Superior temporal gyrus (tissue), 1 donor: Measurements from ENCODE around the gene IDH3G.

Source experiments
- DNase-seq: peaks from one replicate; pipeline ENCODE4 v3.0.0-alpha.2; 2016; ENCODE audit errors: extremely low spot score

IDH3G gene

DNA sequence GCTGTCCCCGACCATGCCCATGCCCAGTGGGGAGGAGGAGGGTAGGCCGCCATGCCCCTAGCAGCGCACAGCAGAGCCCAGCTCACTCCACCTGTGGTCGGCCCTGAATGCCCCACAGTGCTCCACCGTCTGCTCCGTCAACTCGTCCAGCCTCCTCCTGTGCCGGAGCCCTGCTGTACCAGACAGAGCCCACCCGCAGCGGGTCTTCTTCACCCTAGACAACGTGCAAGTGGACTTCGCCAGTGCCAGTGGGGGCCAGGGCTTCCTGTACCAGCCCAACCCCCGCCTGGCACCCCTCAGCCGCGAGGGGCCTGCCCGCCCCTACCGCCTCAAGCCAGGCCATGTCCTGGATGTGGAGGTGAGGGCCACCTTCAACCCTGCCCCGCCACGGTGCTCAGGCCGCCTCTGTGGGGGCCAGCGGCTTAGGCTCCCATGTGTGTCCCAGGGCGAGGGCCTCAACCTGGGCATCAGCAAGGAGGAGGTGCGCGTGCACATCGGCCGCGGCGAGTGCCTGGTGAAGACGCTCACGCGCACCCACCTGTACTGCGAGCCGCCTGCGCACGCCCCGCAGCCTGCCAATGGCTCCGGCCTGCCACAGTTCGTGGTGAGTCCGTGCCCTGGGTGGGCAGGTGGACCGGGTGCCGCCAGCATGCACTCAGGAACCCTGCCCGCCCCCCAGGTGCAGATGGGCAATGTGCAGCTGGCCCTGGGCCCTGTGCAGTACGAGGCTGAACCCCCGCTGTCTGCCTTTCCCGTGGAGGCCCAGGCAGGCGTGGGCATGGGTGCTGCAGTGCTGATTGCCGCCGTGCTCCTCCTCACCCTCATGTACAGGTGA lies 20.2 kb downstream of the IDH3G start:
- DNase-seq: no peak

DNA sequence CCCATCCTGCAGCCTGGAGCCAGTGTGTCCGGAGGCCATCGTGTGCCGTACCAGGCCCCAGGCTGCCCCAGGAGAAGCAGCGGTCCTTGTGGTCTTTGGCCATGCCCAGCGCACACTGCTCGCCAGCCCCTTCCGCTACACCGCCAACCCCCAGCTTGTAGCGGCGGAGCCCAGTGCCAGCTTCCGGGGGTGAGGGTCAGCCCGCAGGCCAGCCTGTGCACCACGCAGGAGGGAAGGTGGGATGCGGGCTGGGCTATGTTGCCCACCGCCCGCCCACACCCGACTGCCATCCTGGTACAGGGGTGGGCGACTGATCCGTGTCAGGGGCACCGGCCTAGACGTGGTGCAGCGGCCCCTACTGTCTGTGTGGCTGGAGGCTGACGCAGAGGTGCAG lies 21.0 kb downstream of the IDH3G start:
- DNase-seq: no peak

DNA sequence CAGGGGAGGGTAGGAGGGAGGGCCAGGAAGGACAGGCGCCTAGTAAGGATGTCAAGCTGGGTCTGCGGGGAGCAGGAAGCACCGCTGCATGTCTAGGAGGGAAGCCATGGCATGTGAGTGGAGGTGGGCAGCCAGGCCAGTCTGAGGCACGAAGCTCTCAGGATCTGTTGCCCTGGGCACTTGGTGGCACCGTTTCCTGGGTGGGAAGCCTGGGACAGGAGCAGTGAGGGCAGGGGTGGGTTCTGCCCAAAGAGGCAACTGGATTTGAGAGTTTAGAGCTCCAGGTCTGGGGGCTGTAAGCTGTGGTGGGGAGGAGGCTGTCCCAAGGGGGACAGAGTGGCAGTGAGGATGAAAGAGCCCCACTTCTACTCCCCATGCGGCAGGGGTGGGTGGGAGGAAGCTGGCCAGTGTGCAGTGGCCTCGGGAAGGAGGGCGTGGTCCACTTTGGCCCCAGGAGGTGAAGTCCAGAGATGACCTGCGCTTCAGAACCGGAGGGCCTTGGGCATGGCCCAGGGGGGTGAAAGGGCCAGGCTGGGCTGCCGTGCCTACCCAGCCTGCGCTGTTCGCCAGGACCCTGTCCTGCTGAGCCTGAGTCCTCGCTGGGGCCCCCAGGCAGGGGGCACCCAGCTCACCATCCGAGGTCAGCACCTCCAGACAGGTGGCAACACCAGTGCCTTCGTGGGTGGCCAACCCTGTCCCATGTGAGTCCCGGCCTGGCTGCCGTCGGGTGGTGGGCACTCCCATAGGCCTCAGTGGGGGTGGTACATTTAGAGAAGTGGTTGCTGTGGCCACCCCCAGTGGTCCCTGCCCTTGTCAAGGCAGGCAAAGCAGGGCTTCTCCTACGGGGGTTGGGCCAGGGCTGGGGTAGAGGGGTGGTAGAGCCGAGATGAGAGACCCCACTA lies 21.6 kb downstream of the IDH3G start:
- DNase-seq: no peak

DNA sequence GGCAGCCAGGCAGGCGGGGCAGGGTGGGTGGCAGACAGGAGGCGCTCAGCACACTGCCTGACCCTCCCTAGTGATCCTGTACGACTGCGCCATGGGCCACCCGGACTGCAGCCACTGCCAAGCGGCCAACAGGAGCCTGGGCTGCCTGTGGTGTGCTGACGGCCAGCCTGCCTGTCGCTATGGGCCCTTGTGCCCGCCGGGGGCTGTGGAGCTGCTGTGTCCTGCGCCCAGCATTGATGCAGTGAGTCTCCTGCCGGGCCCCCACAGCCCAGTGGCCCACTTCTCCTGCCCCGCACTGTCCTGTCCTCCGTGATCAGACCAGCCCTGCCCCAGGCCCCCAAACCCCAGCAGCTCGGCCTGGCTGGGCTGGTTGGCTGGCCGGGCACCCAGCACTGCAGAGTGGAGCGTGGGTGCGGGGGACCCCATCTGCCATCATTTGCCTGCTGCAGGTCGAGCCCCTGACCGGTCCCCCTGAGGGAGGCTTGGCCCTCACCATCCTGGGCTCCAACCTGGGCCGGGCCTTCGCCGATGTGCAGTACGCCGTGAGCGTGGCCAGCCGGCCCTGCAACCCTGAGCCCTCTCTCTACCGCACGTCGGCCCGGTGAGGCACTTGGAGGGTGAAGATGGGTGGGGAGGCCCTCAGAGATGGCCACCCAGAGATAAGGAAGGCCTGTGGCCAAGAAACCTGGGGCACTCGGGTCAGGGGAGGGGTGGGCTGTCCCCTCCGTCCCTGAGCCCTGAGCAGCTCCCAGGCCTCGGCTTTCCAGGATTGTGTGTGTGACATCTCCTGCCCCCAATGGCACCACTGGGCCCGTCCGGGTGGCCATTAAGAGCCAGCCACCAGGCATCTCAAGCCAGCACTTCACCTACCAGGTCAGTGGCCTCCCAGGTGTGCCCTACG lies 22.5 kb downstream of the IDH3G start:
- no peak for DNase-seq

DNA sequence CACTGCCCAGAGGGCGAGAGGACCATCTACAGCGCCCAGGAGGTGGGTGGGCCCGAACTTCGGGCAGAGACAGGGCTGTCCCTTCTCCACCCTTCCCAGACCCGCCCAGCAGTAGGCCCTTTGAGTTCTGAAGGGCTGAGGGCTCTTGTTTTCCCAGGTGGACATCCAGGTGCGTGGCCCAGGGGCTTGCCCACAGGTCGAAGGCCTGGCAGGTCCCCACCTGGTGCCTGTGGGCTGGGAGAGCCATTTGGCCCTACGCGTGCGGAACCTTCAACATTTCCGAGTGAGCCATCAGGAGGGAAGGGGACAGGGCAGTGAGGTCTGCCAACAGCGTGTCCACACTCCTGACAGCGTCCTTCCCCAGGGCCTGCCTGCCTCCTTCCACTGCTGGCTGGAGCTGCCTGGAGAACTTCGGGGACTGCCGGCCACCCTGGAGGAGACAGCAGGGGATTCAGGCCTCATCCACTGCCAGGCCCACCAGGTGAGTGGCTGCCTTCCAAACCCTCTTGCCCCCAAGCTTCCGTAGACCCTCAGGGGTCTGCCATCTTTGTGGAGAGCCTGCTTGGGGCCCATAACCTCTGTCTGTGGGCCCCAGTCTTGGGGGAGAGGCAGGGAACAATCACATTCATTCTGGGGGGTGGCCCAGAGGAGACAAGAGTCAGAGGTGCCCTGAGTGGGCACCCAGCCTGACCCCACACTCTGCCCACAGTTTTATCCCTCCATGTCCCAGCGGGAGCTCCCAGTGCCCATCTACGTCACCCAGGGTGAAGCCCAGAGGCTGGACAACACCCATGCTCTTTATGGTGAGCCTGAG lies 23.4 kb downstream of the IDH3G start:
- DNase-seq: no peak

DNA sequence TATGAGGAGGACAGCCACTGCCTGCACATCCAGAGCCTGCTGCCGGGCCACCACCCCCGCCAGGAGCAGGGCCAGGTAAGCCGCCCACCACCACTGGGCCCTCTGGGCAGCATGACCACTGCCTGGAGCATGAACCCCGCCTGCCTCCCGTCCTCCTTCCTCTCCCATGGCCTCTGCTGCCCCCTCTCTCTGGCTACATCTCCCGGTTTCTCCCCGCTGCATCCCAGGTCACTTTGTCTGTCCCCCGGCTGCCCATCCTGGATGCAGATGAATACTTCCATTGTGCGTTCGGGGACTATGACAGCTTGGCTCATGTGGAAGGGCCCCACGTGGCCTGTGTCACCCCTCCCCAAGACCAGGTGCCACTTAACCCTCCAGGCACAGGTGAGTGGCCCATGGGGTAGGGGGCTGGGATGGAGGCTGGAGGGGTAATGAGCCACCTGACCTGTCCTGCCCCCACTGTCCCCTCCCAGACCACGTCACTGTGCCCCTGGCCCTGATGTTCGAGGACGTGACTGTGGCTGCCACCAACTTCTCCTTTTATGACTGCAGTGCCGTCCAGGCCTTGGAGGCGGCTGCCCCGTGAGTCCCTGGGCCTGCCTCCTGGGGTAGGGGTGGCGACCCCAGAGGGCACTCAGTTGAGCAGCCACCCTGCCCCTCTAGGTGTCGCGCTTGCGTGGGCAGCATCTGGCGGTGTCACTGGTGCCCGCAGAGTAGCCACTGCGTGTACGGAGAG lies 24.1 kb downstream of the IDH3G start:
- DNase-seq: no peak

DNA sequence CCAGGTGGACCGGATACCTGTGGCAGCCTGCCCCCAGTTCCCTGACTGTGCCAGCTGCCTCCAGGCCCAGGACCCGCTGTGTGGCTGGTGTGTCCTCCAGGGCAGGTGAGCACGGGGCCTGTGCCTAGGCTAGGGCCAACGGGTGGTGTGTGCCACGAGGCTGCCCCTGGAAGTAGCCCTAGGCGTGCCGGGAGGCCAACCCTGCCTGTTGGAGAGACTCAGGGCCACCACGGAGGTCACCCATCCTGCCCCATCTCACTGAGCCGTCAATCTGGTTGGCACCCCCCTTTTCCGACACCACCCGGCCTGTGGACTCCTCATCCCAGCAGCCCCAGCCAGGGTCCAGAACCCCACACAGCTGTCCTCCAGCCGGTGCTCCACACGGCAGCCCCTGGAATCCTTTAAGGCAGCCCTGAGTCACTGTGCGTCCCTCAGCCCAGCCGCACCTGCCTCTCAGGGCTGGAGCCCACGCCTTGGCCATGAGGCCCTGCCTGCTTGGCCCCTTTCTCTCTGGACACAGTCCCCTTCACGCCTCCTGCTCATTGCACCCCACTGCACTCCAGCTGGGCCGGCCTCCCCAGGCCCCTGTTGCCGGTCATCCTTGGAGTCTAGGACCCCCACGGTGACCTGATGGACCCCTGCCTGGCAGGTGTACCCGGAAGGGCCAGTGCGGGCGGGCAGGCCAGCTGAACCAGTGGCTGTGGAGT lies 24.9 kb downstream of the IDH3G start:
- DNase-seq: no peak

DNA sequence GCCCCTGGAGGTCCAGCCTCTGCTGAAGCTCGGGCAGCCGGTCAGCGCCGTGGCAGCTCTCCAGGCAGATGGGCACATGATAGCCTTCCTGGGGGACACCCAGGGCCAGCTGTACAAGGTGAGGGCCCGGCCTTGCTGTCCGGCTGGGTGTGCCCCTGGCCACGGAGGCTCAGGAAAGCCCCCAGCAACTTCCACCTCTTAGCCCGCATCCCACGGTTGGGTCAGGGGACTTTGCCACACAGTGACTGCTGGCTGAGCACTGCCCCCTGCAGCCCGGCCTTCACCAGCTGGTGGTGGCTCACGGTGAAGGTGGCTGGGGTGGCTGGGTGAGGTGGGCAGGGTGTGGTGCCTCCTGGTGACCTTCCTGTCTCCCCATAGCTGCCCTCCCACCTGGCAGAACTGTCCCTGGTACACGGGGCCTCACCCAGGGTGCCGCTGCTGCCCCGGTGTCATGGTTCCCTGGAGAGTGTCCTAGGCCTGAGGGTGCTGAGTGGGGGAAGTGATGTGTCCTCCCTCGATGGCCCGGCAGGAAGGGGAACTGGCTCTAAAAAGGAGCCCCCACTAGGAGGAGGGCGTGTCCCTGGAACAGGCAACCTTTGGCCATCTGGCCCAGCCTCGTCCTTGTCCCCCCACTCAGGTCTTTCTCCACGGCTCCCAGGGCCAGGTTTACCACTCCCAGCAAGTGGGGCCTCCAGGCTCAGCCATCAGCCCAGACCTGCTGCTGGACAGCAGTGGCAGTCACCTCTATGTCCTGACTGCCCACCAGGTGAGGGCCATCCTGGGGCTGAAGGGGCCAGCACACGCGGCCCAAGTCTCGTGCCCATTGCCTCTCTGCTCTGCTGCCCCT lies 25.6 kb downstream of the IDH3G start:
- no peak for DNase-seq

DNA sequence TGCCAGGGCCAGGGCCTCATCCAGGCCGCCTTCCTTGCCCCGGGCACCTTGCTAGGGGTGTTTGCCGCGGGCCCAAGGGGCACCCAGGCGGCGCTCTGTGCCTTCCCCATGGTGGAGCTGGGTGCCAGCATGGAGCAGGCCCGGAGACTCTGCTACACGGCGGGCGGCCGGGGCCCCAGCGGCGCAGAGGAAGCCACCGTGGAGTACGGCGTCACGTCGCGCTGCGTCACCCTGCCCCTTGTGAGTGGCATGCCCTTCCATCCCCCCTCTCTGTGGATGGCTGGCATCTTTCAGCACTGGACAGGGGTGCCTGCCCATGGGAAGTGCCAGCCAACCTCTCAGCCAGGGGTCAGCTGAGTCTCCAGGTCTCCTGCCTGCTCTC lies 26.5 kb downstream of the IDH3G start:
- no peak for DNase-seq

DNA sequence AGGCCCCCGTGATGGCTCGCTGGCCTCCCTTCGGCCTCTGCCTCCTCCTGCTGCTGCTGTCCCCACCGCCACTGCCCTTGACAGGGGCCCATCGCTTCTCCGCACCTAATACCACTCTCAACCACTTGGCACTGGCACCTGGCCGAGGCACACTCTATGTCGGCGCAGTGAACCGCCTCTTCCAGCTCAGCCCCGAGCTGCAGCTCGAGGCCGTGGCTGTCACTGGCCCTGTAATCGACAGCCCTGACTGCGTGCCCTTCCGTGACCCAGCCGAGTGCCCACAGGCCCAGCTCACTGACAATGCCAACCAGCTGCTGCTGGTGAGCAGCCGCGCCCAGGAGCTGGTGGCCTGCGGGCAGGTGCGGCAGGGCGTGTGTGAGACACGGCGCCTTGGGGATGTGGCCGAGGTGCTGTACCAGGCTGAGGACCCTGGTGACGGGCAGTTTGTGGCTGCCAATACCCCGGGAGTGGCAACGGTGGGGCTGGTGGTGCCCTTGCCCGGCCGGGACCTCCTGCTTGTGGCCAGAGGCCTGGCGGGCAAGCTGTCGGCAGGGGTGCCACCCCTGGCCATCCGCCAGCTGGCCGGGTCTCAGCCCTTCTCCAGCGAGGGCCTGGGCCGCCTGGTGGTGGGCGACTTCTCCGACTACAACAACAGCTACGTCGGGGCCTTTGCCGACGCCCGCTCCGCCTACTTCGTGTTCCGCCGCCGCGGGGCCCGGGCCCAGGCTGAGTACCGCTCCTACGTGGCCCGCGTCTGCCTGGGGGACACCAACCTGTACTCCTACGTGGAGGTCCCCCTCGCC lies 27.1 kb downstream of the IDH3G start:
- no peak for DNase-seq

DNA sequence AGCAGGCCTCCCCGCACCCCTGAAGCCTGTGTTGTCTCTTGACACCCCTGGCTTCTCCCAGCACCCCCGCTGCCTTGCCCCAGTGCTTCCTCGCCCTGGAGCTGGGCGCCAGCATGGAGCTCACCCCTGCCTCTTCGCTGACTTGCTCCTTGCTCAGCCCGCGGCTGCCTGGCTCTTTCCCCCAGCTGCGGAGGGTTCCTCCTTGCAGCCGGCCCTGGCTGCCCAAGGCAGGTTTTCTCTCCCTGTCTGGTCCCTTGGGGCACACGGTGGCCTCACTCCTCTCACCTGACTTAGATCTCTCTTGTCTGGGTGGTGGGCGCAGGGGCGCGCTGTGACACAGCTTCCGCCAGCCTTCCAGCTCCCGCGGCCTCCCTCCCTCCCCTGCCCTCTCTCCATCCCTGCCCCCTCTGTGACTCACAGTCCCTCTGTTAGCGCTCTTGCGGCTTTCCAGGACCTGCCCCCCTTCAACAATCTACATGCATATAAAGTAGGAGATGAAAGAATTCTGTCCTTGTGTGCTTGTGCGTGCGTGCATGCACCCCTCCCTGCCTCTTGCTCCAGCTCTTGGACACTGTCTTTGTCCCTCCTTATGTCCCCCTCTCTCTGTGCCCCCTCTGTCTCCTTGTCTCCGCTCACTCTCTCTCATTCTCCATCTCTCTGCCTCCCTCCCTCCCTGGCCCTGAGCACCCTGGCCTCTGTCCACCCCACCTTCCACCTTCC lies 27.9 kb downstream of the IDH3G start:
- DNase-seq: peak; percentile 56

DNA sequence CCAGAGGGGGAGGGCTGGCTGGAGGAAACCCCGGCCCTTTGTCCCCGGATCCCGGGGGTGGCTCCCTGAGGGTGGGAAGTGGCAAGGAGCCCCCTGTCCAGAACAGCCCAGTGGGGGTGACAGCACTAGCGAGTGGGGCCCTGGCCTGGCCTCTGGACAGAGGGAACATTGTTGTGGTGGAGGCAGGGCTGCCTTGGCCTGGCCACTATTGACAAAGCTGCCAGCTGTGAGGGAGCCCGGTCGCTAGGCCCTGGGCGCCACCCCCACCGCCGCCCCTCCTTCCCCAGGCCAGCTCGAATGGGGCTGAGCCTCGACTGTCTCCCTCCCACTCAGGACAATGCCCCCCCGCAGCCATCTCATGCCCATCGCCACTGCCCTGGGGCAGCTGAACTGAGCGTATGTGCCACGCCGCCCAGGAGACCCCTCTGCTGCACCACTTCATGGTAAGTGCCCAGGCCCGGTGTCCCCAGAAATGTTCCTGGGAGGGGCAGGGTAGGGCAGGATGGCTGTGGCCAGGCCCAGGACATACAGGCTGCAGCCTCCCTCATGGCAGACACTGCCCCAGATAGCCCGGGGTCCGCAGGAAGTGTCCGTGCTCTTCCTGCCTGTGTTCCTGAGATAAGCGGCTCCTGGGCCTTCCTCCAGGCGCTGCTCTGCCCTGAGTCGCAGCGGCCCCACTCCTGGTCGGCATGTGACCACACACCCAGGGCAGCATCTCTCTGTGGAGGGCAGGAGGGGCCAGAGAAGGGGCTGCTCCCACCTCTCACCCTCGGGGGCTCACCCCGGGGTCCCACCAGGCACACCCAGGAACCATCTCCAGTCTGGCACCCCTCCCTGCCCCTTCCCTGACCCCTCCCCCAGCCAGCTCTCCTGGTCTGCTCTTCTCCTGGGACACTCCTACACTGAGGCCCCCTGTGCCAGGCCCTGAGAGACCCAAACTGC lies 28.8 kb downstream of the IDH3G start:
- DNase-seq: peak; percentile 89

DNA sequence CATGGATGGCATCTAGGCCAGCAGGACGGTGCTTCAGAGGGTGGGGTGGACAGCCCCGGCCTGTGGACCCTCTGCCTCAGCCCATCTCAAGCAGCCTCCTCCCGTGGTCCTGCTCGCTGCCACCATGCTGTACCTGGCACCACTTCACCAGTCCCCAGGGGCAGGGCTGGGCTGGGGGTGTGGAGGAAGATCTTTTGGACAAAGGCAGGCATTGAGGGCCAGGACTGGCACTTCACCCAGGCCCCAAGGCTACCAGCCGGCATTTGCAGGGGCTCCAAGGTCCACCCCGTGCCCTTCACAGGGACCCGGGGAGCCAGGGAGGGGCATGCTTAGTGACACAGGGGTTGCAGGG lies 29.4 kb downstream of the IDH3G start:
- DNase-seq: no peak

DNA sequence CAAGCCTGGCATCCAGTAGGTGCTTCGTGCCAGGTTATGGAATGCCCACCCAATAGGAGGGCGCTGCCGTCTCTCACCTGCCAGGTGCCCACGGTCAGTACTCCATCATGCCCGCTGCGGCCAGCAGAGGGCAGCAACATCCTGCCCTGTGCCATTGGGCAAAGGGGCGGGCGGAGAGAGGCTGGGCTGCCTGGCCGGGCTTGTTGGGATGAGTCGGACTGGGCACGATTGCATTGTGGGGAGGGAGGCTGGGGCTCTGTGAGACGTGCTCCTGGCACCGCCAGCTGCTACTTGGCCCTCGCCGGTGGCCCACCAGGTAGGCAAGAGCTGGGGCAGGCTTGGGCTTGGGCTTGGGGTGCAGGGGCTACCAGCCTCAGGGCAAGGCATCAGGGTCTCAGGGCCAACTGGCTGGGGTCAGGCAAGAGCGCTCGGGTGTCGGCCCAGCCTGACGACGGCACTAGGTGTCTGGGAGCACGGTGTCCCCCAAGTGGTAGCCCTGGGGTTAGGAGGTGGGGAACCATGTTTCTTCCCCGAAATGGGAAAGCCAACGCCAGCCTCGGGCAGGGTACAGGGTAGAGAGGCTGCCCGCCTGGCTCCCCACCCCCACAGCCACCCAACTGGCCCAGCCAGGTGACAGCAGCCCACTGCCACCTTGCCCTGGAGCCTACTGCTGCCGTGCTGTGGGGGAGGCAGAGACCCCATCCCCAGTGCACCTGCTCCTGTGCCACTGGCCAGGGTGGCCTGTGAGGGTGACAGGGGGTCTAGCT lies 30.0 kb downstream of the IDH3G start, which contains the start of gene PLXNB3:
PLXNB3 (plus strand) TSS at position 261 of the 767 bp plus-strand sequence. CDS start 1,287 bp downstream, outside the sequence.
- DNase-seq: peak; percentile 81

DNA sequence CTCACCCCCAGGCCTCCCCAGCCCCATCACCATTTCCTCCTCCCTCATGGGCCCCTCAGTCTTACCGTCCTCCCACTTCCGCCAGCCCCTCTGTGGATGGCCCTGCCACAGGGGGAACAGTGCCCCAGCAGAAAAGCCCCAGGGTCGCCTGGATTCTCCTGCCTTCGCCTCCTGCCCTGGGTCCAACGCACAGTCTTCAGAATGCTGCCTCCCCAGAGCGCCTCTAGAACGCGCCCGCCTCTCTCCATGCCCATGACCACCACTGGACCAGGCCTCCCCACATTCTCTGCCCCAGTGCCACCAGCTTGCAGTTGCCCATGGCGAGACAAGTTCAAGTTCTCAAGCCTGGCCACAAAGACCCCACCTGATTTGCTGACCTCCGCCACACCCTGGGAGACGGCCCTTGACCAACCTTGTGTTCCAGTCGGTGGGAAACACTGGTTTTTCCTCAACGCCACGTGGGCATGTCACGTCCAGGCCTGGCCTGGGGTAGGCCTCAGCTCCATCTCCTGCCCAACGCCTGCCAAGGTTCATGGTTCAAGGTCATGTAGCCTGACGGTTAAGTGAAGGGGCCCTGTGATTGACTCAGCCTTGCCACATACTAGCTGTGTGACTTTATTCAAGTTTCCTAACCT lies 30.8 kb downstream of the IDH3G start:
- DNase-seq: no peak
